CD8-positive, alpha-beta memory T cell (primary cell): ENCODE data around the gene CFAP97D1. TPM values are rescaled to one million over a fixed set of nuclear protein-coding genes. Genes with fewer than 3 reads are reported as not detected.

ENCODE experiments used
- CTCF ChIA-PET: fragments of 350-600 bp; sonication (Branson Sonifier 250); formaldehyde crosslinking; loops from one replicate; lab custom pipeline; 2021; ENCODE audit warnings: antibody characterized with exemption; lab: Charles Lee
- POLR2A ChIA-PET: fragments of 350-600 bp; sonication (Branson Sonifier 250); formaldehyde crosslinking; loops from one replicate; lab custom pipeline; 2021; ENCODE audit warnings: antibody characterized with exemption; lab: Charles Lee
- DNase-seq, 5 donors: peaks; one replicate each; pipeline versions ENCODE4 v3.0.0 to v3.0.0-alpha.2; 2020 to 2022; ENCODE audit warnings: mixed read lengths in 1 of 5
- H3K27ac ChIP-seq: one replicate; pipeline ENCODE4 v1.7.0; 2013; ENCODE audit warnings: low read depth, mild to moderate bottlenecking, low read length, moderate library complexity
- H3K27me3 ChIP-seq: 2 replicates; pipeline ENCODE4 v1.7.0; 2013; ENCODE audit warnings: low read length, mild to moderate bottlenecking; ENCODE audit not compliant: insufficient read depth, poor library complexity, severe bottlenecking
- H3K36me3 ChIP-seq: 2 replicates; pipeline ENCODE4 v1.7.0; 2013; ENCODE audit warnings: mild to moderate bottlenecking, low read length, moderate library complexity; ENCODE audit not compliant: insufficient read depth
- H3K4me1 ChIP-seq: 2 replicates; pipeline ENCODE4 v1.7.0; 2013; ENCODE audit warnings: mild to moderate bottlenecking, low read length, moderate library complexity; ENCODE audit not compliant: insufficient read depth
- H3K4me3 ChIP-seq: 2 replicates; pipeline ENCODE4 v1.7.0; 2013; ENCODE audit warnings: mild to moderate bottlenecking, low read length
- H3K9me3 ChIP-seq: 2 replicates; pipeline ENCODE4 v1.7.0; 2013; ENCODE audit warnings: mild to moderate bottlenecking, low read length
- H3K27ac Mint-ChIP-seq, 8 donors: one replicate each; pipeline ENCODE4 v1.8.0; 2020 to 2021; ENCODE audit warnings: mixed read lengths in 8 of 8, mild to moderate bottlenecking in 6 of 8, inconsistent platforms in 3 of 8, moderate library complexity in 3 of 8
- H3K27me3 Mint-ChIP-seq, 2 donors: one replicate each; pipeline ENCODE4 v1.8.0; 2020 to 2021; ENCODE audit warnings: mixed read lengths in 2 of 2, mild to moderate bottlenecking in 1 of 2, moderate library complexity in 1 of 2
- H3K36me3 Mint-ChIP-seq, 3 donors: one replicate each; pipeline ENCODE4 v1.8.0; 2020 to 2021; ENCODE audit warnings: mixed read lengths in 3 of 3, inconsistent platforms in 1 of 3, mild to moderate bottlenecking in 1 of 3
- H3K4me1 Mint-ChIP-seq, 3 donors: one replicate each; pipeline ENCODE4 v1.8.0; 2020 to 2021; ENCODE audit warnings: mixed read lengths in 3 of 3, inconsistent platforms in 1 of 3, mild to moderate bottlenecking in 1 of 3
- H3K4me3 Mint-ChIP-seq, 7 donors: one replicate each; pipeline ENCODE4 v1.8.0; 2020 to 2021; ENCODE audit warnings: mixed read lengths in 7 of 7, mild to moderate bottlenecking in 6 of 7, moderate library complexity in 4 of 7, inconsistent platforms in 2 of 7
- H3K9me3 Mint-ChIP-seq, 5 donors: one replicate each; pipeline ENCODE4 v1.8.0; 2020 to 2022; ENCODE audit warnings: mixed read lengths in 5 of 5, mild to moderate bottlenecking in 3 of 5, moderate library complexity in 2 of 5, inconsistent platforms in 1 of 5
- polyA plus RNA-seq: library from polyadenylated mRNA; unstranded; fragments of 300-500 nt; fragmentation: Illumina TruSeq; gene quantifications from one replicate; pipeline ENCODE4 v1.2.3, GENCODE V29; 2021
- total RNA-seq, 2 experiments: library from RNA; stranded (reverse); gene quantifications; one replicate each; pipeline ENCODE4 v1.2.3, GENCODE V29; 2021

CFAP97D1 gene
- total and polyA plus RNA-seq, 3 experiments from 2014 or later: not detected

DNA sequence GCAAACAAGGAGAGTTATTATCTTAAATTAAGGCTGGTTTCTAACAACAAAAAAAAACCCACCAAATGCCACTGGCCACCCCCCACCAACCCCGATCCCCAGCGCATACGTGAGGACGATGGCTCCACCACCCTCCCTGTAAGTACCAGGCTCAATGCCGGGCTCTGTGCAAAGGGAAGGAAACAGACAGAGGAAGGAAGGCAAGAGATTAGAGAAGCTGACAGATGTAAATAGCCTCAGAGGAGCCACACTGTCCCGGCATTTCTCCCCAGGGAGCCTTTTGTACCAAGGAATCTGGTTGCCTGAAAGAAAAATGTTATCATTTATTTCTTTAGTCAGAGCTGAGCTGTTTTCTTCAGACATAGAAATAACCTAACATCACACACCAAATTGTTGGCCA lies 34.7 kb upstream of the CFAP97D1 start:
- H3K36me3 Mint-ChIP-seq: no peaks in the 10 kb centered on the region
- ChIA-PET POLR2A (no interaction called here), CTCF (interaction anchor here (1.1 kb wide), 1 partner anchor 72 kb away, joined by 3 read pairs; no protein-coding TSS in a partner anchor)

DNA sequence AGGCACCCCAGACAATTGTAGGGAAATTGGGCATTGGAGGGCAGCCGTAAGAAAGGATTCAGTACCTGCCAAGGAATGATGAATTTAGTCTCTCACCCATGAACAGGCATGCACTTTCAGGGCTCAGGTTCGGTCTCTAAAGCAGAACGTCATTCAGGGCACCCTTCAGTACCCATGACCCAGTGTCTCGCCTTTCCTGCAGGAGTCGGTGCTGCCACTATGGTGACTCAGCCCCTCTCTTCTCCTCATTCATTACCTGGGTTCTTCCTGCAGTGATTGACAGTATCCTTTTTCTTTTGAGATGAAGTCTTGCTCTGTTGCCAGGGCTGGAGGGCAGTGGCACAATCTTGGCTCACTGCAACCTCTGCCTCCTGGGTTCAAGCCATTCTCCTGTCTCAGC lies 30.1 kb upstream of the CFAP97D1 start:
- Histone ChIP-seq H3K9me3 (no peaks in the 10 kb centered on the region), H3K27ac (no peak overlapping the region), H3K36me3 (no peaks in the 10 kb centered on the region), H3K4me1 (no peaks in the 10 kb centered on the region), H3K27me3 (peaks cover 14% of the 10 kb centered on the region), H3K4me3 (no peak overlapping the region)
- Mint-ChIP-seq H3K27ac (peak overlapping the region in 1 of 8 donors; percentile 78), H3K36me3 (no peaks in the 10 kb centered on the region), H3K27me3 (peaks cover 17 to 67% of the 10 kb centered on the region in 2 donors), H3K4me3 (no peak overlapping the region), H3K4me1 (peaks cover 4 to 6% (median 5%) of the 10 kb centered on the region in 3 donors), H3K9me3 (no peaks in the 10 kb centered on the region)
- ChIA-PET POLR2A (no interaction called here), CTCF (interaction anchor here (1.3 kb wide), 1 partner anchor 11 kb away, joined by 4 read pairs; no protein-coding TSS in a partner anchor)
- no peak for DNase-seq

More for the DNA sequence above, 34.7 kb upstream of the CFAP97D1 start:
- Histone ChIP-seq H3K27me3 (peaks cover 8% of the 10 kb centered on the region), H3K27ac (no peak overlapping the region), H3K36me3 (no peaks in the 10 kb centered on the region), H3K4me3 (no peak overlapping the region), H3K4me1 (no peaks in the 10 kb centered on the region), H3K9me3 (no peaks in the 10 kb centered on the region)
- peaks cover 25 to 67% of the 10 kb centered on the region in 2 donors for H3K27me3 Mint-ChIP-seq
- no peak overlapping the region for H3K4me3 Mint-ChIP-seq
- H3K27ac Mint-ChIP-seq: no peak overlapping the region
- no peaks in the 10 kb centered on the region for H3K4me1 Mint-ChIP-seq
- DNase-seq: no peak
- no peaks in the 10 kb centered on the region for H3K9me3 Mint-ChIP-seq

GRCh38 chr17:43753493-43754129 lies 26.6 kb upstream of the CFAP97D1 start:
- no peaks in the 10 kb centered on the region for H3K4me1 ChIP-seq
- H3K4me1 Mint-ChIP-seq: peaks cover 6 to 9% (median 9%) of the 10 kb centered on the region in 3 donors
- ChIA-PET POLR2A (no interaction called here), CTCF (interaction anchor here (1.5 to 4.8 kb wide), 3 partner anchors 13 to 52 kb away, joined by 3 to 25 read pairs (median 5); no protein-coding TSS in a partner anchor)
- peak overlapping the region in 1 of 8 donors; percentile 27 for H3K27ac Mint-ChIP-seq
- no peak for DNase-seq
- no peaks in the 10 kb centered on the region for H3K9me3 ChIP-seq
- H3K27me3 Mint-ChIP-seq: peaks cover 24 to 69% of the 10 kb centered on the region in 2 donors
- H3K27me3 ChIP-seq: peaks cover 6% of the 10 kb centered on the region
- no peak overlapping the region for H3K4me3 ChIP-seq
- no peak overlapping the region for H3K4me3 Mint-ChIP-seq
- no peak overlapping the region for H3K27ac ChIP-seq
- no peaks in the 10 kb centered on the region for H3K36me3 Mint-ChIP-seq
- no peaks in the 10 kb centered on the region for H3K9me3 Mint-ChIP-seq
- H3K36me3 ChIP-seq: no peaks in the 10 kb centered on the region

DNA sequence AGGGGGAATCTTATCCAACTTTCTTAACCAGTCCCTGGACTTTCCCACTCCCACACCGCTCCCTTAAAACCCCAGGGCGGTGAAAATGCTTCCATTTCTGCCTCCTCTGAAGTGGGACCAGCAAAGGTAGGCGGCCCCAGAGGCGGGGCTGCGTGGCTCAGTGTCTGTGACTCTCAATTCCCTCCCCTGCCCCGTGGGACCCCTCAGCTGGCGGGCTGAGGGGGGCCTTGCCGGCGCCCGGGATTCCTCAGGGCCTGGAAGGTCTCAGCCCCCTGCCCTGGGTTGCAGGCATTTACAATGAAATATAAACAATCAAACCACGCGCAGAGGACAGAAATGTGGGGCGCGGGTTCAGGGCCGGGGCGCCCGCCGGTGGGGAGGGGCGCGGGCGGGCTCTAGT lies 25.3 kb upstream of the CFAP97D1 start:
- Mint-ChIP-seq H3K27me3 (peaks cover 24 to 63% of the 10 kb centered on the region in 2 donors), H3K27ac (no peak overlapping the region), H3K4me3 (no peak overlapping the region), H3K4me1 (peaks cover 6 to 9% (median 9%) of the 10 kb centered on the region in 3 donors), H3K36me3 (no peaks in the 10 kb centered on the region), H3K9me3 (no peaks in the 10 kb centered on the region)
- H3K27me3 ChIP-seq: peaks cover 6% of the 10 kb centered on the region
- H3K4me3 ChIP-seq: no peak overlapping the region
- CTCF ChIA-PET: interaction anchor here (1.2 to 13.1 kb wide), 3 partner anchors 10 to 58 kb away, joined by 3 to 335 read pairs (median 25); no protein-coding TSS in a partner anchor
- H3K27ac ChIP-seq: no peak overlapping the region
- no peak for DNase-seq
- POLR2A ChIA-PET: no interaction called here
- no peaks in the 10 kb centered on the region for H3K36me3 ChIP-seq
- no peaks in the 10 kb centered on the region for H3K4me1 ChIP-seq
- H3K9me3 ChIP-seq: no peaks in the 10 kb centered on the region

DNA sequence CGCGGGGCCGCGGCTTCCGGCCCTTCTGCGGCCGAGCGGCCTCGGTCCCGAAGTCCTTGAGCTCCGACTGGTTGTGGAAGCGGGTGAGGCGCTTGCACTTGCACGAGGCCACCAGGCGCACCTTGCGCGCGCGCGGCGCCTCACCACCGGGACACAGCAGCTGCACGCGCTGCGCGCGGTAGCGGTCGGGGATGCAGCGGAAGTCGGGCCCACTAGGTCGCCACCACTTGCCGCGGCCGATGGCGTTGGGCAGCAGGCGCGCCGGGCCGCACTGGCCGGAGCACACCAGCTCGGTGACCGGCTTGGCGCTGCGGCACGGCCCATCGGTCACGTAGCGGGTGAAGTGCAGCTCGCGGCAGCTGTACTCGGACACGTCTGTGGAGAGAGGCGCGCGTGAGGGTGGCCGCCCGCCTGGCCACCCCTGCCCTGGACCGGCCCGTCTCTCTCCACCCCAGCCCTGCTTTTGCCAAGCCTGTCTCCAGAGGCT lies 24.8 kb upstream of the CFAP97D1 start:
- Histone ChIP-seq H3K4me1 (no peaks in the 10 kb centered on the region), H3K27me3 (peaks cover 6% of the 10 kb centered on the region), H3K27ac (no peak overlapping the region), H3K4me3 (no peak overlapping the region), H3K36me3 (no peaks in the 10 kb centered on the region), H3K9me3 (no peaks in the 10 kb centered on the region)
- no peak overlapping the region for H3K4me3 Mint-ChIP-seq
- peaks cover 19 to 64% of the 10 kb centered on the region in 2 donors for H3K27me3 Mint-ChIP-seq
- no peaks in the 10 kb centered on the region for H3K9me3 Mint-ChIP-seq
- no peaks in the 10 kb centered on the region for H3K36me3 Mint-ChIP-seq
- ChIA-PET CTCF (interaction anchor here (1.2 to 13.1 kb wide), 3 partner anchors 9 to 58 kb away, joined by 3 to 335 read pairs (median 25); no protein-coding TSS in a partner anchor), POLR2A (no interaction called here)
- no peak overlapping the region for H3K27ac Mint-ChIP-seq
- no peak for DNase-seq
- peaks cover 6 to 9% (median 9%) of the 10 kb centered on the region in 3 donors for H3K4me1 Mint-ChIP-seq

DNA sequence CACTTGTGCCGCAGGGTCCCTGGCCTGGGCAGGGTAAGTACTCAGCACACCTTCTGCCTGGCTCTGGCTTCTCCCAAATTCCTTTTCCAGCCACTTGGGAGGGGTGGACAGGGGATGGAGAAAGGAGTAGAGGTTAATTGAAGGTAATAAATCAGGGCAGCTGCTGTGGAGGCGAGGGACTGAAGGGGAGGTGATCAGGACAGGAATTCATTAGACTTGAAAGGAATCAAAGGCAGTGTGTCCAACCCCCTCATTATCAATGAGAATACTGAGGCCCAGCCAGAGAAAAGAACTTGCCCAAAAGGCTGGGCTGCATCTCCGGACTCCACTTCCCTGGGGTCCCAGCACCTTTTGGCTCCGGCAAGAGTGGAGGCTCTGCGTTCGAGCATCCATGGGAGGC lies 24.0 kb upstream of the CFAP97D1 start:
- Mint-ChIP-seq H3K4me1 (peaks cover 6 to 9% (median 9%) of the 10 kb centered on the region in 3 donors), H3K4me3 (no peak overlapping the region), H3K9me3 (no peaks in the 10 kb centered on the region), H3K36me3 (no peaks in the 10 kb centered on the region), H3K27ac (no peak overlapping the region), H3K27me3 (peaks cover 18 to 61% of the 10 kb centered on the region in 2 donors)
- CTCF ChIA-PET: interaction anchor here (1.2 to 13.1 kb wide), 3 partner anchors 8 to 59 kb away, joined by 3 to 335 read pairs (median 25); no protein-coding TSS in a partner anchor
- Histone ChIP-seq H3K4me1 (no peaks in the 10 kb centered on the region), H3K4me3 (no peak overlapping the region), H3K27ac (no peak overlapping the region), H3K27me3 (peaks cover 6% of the 10 kb centered on the region), H3K9me3 (no peaks in the 10 kb centered on the region), H3K36me3 (no peaks in the 10 kb centered on the region)
- POLR2A ChIA-PET: interaction anchor here (0.6 kb wide), 1 partner anchor 59 kb away, joined by 3 read pairs; no protein-coding TSS in a partner anchor
- no peak for DNase-seq

- H3K9me3 Mint-ChIP-seq: no peaks in the 10 kb centered on the region
These were observed 23.0 kb upstream of the CFAP97D1 start for GRCh38 chr17:43757171-43757660.

DNA sequence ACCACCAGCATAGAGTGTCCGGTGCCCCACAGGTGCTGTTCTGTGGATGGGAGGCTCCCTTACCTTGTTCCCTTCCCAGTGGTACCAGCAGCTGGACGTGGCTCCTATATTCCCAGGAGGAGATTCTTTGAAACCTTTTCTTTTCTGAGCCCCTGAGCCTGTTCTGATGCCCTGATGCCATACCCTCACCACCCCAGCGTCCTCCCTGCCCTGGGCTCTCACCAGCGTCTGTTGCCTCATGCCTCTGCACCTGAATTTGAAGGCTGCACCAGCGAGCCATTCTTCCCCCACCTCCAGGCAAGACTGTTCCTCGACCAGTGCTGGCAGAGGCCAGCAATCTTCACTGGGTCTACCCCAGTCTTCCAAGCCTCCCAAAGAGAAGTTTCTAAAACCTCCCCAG lies 22.1 kb upstream of the CFAP97D1 start:
- Histone ChIP-seq H3K4me3 (no peak overlapping the region), H3K9me3 (no peaks in the 10 kb centered on the region), H3K4me1 (no peaks in the 10 kb centered on the region), H3K36me3 (no peaks in the 10 kb centered on the region), H3K27me3 (peaks cover 6% of the 10 kb centered on the region), H3K27ac (no peak overlapping the region)
- peaks cover 4 to 8% (median 8%) of the 10 kb centered on the region in 3 donors for H3K4me1 Mint-ChIP-seq
- ChIA-PET POLR2A (no interaction called here), CTCF (interaction anchor here (1.2 to 13.1 kb wide), 4 partner anchors 9 to 69 kb away, joined by 3 to 335 read pairs (median 16); no protein-coding TSS in a partner anchor)
- H3K4me3 Mint-ChIP-seq: no peak overlapping the region
- H3K27ac Mint-ChIP-seq: no peak overlapping the region
- no peaks in the 10 kb centered on the region for H3K36me3 Mint-ChIP-seq
- H3K9me3 Mint-ChIP-seq: no peaks in the 10 kb centered on the region
- no peak for DNase-seq
- H3K27me3 Mint-ChIP-seq: peaks cover 15 to 49% of the 10 kb centered on the region in 2 donors

More at GRCh38 chr17:43757171-43757660, 23.0 kb upstream of the CFAP97D1 start:
- H3K36me3 ChIP-seq: no peaks in the 10 kb centered on the region
- peaks cover 18 to 55% of the 10 kb centered on the region in 2 donors for H3K27me3 Mint-ChIP-seq
- H3K36me3 Mint-ChIP-seq: no peaks in the 10 kb centered on the region
- no peak overlapping the region for H3K4me3 Mint-ChIP-seq
- peaks cover 6% of the 10 kb centered on the region for H3K27me3 ChIP-seq
- H3K27ac Mint-ChIP-seq: no peak overlapping the region
- peaks cover 6 to 9% (median 9%) of the 10 kb centered on the region in 3 donors for H3K4me1 Mint-ChIP-seq
- no peak for DNase-seq
- ChIA-PET CTCF (interaction anchor here (4.8 to 13.1 kb wide), 2 partner anchors 10 to 60 kb away, joined by 25 to 335 read pairs; no protein-coding TSS in a partner anchor), POLR2A (no interaction called here)
- no peaks in the 10 kb centered on the region for H3K4me1 ChIP-seq
- H3K9me3 ChIP-seq: no peaks in the 10 kb centered on the region
- no peak overlapping the region for H3K27ac ChIP-seq
- H3K4me3 ChIP-seq: no peak overlapping the region
